Activated CD8-positive, alpha-beta memory T cell treated with anti-CD3 and anti-CD28 coated beads, Interleukin-2, amount 50 U/mL, for 4 hours (primary cell): Measurements from ENCODE around the gene SANBR.

ENCODE experiments used
- DNase-seq: peaks from one replicate; pipeline ENCODE4 v3.0.0-alpha.2; 2020

SANBR gene

DNA sequence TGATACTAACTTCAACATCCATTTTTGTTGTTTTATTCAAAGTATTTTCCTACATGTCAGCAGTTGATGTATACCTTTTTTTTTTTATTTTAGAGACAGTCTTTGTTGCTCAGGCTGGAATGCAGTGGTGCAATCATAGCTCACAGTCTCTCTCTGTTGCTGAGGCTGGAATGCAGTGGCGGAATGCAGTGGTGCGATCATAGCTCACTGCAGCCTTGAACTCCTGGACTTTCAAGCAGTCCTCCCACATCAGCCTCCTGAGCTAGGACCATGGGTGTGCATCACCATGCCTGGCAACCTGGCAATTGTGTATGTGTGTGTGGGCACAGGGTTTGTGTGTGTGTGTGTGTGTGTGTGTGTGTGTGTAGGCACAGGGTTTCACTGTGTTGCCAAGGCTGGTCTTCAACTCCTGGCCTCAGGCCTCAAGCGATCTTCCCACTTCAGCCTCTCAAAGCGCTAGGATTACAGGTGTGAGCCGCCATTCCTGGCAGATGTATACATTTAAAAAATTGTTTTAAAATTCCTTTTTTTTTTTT, 24.8 kb downstream of the SANBR start:
- no peak for DNase-seq

DNA sequence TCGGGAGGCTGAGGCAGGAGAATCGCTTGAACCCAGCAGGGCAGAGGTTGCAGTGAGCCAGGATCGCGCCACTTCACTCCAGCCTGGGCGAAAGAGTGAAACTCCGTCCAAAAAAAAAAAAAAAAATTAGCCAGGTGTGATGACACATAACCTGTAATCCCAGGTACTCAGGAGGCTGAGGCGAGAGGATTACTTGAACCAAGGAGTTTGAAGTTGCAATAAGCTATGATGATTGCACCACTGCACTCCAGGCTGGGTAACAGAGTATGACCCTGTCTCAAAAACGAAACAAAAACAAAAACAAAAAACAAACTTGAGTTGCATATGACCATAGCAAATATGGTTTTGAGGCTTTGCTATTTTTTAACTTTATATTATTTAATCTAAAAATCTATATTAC, 25.8 kb downstream of the SANBR start:
- DNase-seq = no peak

DNA sequence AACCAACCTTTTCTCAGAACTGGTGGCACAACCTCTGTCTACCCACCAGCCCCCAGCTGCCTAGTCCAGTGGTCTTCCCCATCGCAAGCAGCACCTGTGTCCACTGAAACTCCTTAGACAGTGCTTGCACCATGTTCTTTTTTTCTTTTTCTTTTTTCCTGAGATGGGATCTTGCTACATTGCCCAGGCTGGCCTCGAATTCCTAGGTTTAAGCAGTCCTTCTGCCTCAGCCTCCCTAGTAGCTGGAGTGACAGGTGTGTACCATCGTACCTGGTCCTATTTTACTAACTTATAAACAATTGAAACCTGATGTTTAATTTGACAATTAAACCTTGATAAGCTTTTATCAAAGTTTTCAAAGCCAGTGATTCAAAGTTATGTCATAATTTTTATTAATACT, 30.8 kb downstream of the SANBR start:
- DNase-seq = no peak

DNA sequence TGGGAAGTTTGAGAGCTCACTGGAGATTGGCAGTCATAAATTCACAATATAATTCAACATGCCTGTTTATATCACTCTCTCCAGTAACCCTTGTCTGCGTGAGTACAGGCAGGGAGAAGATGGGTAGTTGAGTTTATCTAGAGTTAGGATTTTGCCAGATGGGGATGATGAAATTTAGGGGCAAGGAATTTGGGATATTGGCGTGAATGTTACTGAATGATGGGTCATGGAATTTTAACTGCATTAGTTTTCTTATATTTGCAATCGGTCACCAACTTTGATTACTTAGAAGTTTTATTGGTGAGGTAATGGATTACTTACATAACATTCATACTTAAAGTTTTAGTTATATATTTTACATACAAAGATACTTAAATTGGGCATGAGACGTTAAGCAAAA, 35.1 kb downstream of the SANBR start:
- no peak for DNase-seq

DNA sequence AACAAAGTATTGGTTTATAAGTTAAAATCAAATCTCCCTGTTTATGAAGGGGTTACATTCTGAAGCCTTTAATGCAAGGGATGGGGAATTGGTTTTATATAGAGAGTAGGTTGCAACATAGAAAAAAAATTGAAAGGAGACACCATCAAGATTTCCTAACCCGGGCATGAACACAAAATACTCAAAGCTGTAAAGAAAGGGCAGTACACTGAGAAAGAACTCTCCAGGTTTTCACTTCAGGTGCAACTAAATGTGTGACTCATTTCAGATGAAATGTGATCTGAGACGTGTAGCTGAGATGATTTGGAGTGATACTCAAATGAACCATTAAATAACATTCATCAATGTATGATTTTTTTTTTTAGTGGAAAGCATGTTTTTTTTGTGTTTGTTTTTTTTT, 43.6 kb downstream of the SANBR start:
- no peak for DNase-seq

DNA sequence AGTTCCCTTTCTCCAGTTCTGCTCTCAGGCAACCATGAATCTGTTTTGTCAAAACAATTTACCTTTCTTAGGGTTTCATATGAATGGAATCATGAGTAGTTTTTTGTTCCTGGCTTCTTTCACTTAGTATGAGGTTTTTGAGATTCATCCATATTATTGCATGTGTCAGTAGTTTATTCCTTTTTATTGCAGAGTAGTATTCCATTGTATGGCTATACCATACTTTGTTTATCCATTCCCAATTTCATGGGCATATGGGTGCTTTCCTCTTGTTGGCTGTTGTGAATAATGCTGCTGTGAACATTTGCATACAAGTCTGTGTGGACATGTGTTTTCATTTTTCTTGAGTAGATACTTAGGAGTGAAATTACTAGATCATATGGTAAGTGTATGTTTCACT, 46.0 kb downstream of the SANBR start:
- DNase-seq = no peak

DNA sequence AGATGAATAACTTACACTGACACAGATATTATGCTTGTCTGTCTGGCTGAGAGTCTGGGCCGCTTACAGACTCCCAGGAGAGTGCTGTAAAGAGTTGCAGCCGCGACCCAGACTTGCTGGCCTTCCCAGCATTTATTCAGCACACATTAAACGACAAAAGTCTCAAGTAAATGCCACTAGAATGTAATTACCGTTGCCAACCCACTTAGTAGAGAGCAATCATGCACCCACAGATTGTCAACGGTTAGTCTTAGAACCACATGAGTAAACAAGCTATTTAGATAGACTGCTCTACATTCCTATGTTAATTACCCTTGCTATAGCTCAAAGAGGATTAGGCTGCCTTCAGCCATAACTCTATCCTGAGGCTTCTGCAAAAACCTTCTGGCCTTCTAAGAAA, 48.5 kb downstream of the SANBR start:
- no peak for DNase-seq
